DOHH2 (cell line): Measurements from ENCODE around the gene ZNF256.

Experiments
- CTCF ChIP-seq: fragments of 200-600 bp; sonication (generic); IDR thresholded peaks from one replicate; pipeline ENCODE4 v1.5.1; 2014; ENCODE audit warnings: antibody characterized with exemption, mild to moderate bottlenecking, low read depth, low read length; ENCODE audit not compliant: poor library complexity, severe bottlenecking
- EZH2phosphoT487 ChIP-seq: fragments of 200-600 bp; sonication (generic); IDR thresholded peaks from 2 replicates; pipeline ENCODE4 v1.6.1; 2017; ENCODE audit warnings: borderline replicate concordance, mild to moderate bottlenecking, antibody characterized with exemption, low read length, moderate library complexity, mixed read lengths

DNA sequence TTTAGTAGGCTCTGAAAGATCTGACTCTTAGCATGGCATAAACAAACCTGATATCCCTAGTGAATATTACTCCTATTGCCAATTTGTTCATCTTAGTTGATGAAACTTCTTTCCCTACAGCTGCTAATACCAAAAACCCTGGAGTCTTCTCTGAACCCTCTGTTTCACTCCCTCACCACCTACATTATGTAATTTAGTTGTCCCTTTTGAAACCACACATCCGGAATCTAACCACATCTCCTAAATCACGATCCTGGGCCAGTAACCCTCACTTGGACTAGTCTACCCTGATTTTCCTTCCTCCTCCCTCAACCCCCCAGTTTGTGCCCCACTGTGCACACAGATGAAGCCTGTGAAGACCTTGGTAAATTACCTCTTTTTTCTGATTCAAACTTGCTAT is 1.2 kb downstream of the ZNF256 start:
- no peak for TF ChIP-seq CTCF
- TF ChIP-seq EZH2phosphoT487: no peak
